Measurements from ENCODE around the gene ZNF296.
"Not testable (repeated sequence)": the region's sequence is repeated elsewhere in the genome, so short reads cannot be mapped to it uniquely, and the experiment has no call there.

ZNF296 gene

DNA sequence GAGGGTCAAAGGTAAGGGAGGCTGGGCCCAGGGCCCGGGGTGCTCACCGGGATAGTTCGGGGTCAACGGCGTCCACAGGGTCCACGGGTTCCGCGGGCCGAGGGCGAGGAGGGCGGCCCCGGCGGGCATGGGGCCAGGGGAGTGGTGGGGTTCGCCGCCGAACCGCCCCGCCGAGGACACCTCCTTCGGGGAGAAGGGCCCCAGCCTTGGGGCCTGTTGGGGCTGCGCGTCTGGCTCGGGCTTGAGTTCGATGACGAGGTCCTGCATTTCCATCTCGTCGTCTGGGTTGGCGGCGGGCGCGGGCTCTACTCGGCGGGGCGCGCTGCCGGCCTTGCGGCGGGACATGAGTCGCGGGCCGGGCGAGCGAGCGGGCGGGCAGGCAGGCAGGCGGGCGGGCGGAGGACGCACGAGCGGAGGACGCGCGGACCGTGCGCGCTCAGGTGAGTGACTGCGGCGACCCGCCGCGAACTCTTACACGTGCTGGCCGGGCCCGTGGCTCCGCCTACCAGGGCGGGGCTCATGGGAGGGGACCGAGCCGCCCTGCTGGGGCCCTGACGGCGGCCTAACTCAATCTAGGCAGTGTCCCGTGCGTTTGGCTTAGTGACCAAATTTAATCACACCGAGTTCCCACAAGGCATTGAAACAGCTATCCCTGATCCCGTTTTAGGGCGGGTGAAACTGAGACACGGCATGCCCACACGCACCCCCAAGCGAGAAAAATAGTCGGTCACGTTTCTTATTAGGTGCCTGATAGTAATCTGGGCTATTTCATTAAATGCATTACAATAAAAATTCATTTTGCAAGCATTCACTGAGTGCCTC, at the start of gene ZNF296:
Gene ZNF296, minus strand, starts transcription at position 450 of the 822 bp plus-strand sequence. Its CDS starts 105 bp downstream, at position 345.
- DNase-seq (ENCODE audit: low read depth in 2 of 2) = peak; percentile 63 to 80

DNA sequence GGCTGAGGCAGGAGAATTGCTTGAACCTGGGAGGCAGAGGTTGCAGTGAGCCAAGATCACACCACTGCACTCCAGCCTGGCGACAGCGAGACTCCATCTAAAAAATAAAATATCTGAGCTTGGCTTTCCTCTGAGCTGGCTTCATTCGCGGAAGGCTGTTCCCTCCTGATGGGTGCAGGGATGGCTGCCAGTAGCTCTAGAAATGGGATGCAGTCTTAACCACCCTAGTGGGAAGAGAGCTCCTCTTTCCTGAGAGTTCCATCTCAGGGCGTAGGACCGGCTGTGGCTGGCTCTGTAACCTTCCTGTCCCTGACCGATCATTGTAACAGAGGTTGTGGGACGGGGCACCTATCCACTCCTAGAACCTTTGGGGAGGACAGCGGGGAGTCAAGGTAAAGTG, 49.1 kb upstream of the ZNF296 start:
- no peak for DNase-seq (ENCODE audit: low read depth in 2 of 2)

DNA sequence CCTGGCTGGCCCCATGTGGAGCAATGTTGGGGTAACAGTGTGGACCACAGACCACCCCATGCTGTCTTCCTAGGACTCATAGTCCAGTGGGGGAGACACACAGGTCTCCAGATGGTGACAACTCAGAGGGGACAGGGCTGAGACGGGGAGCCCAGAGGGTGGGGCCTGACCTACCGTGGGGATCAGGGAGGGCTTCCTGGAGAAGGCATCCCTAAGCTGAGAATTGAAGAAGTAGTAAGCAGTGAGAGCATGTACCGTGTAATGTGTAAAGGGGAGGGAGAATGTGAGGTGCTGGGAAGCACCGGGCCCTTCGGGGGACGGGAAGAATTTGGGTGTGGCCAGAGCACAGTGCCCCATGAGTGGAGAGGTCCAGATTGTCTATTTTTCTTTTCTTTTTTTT, 47.7 kb upstream of the ZNF296 start:
- no peak for DNase-seq (ENCODE audit: low read depth in 2 of 2)

DNA sequence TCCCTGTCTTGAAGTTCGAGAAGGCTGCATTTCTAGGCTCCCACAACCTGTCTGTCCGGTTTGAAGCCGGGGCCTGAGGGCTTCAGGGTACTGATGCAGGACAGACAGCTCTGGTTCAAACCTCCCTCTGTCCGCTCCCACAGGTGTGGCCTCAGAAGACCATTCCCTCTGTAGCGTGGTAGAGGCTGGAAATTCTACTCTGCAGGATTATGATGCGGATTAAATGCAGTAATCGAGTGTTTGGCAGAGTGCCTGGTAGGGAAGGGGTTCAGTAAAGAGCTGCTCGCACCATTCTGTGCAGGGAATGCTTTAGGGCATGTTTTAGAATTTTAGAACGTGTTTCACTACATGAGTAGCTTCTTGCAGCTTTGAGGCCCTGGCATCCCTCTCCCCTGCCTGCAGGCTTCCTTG, 47.2 kb upstream of the ZNF296 start:
- no peak for DNase-seq (ENCODE audit: low read depth in 2 of 2)

DNA sequence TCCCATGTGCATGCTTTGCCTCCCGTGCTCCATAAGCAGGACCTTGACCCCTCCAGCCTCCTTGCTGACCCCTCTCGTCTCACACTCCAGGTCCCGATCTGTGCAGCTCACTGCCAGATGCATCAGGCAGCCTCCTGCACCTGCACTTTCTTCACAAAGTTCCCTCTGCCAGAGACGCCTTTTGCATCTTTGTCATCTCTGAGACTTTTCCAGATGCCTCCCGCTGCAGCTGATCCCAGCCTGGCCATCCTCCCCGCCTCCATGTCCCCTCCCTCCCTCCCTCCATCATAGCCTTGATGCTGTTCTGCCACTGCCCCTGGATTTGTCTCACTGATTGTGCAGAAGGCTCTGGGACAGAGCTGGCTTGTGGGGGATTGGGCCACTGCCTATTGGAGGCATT, 46.6 kb upstream of the ZNF296 start:
- no peak for DNase-seq (ENCODE audit: low read depth in 2 of 2)

DNA sequence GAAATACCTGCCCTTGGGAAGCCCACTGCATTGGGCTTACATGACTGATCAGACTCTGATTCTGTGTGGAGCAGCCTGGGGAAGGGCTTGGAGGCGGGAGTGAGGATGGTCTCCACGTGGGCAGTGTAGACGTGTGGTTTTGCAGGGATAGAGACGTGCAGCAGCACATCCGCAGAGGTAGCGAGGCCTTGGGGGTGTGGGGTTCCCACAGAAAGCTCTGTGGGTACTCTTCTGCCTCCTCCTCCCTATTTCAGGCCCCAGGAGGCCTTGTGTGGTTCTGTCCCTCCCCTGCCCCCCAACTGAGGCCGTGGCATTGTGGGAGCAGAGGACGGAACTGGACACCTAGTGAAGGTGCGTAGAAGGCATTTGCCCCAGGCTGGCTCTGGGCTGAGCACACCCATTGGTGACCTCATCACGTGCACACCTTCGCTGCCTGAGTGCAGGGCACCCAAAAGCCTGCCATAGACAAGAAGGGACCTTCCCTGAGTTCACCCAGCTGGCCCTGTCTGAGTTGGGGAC, 45.6 kb upstream of the ZNF296 start:
- no peak for DNase-seq (ENCODE audit: low read depth in 2 of 2)

DNA sequence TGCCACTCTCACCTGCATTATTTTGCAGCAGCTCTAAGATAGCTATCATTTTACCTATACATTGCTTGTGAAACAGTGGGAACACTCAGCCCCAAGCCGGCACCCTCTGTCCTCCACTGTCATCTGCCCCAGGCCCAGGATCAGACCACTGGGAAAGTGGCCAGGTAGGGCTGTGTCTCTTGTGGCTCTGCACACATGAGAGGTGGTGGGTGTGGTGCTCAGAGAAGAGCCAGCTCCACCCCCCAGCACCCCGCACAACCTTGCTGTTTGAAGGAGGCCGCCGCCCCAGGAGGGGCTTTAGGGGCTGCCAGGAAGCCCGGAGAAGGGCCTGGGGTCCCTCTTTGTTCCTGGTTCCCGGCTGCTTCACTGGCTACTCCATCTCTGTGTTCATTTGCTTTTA, 43.3 kb upstream of the ZNF296 start:
- DNase-seq (ENCODE audit: low read depth in 2 of 2) = no peak

DNA sequence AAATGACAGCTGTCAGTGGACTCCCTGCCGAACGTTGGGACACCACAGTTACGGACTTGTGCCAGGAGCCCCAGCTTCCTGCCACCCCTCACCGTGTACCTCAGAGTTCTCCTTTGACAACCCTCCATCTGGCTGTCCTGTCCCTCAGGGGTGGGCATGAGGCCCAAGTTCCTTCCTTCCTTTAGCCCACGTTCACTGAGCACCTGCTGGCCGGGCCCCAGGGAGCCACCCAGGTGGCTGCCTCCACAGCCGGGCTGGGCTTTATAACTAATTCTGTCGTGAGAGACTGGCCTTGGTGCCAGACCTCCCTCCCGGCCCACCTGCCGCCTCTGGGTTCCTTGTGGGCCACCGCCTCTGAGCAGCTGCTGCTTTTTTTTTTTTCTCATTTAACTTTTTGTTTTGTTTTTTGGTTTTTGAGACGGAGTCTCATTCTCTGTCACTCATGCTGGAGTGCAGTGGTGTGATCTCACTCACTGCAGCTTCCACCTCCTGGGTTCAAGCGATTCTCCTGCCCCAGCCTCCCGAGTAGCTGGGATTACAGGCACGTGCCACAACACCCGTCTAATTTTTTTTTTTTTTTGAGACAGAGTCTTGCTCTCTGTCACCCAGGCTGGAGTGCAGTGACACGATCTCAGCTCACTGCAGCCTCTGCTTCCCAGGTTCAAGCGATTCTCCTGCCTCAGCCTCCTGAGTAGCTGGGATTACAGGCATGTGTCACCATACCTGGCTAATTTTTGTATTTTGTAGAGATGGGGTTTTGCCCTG, 42.5 kb upstream of the ZNF296 start:
- DNase-seq (ENCODE audit: low read depth in 2 of 2) = not testable (repeated sequence)

DNA sequence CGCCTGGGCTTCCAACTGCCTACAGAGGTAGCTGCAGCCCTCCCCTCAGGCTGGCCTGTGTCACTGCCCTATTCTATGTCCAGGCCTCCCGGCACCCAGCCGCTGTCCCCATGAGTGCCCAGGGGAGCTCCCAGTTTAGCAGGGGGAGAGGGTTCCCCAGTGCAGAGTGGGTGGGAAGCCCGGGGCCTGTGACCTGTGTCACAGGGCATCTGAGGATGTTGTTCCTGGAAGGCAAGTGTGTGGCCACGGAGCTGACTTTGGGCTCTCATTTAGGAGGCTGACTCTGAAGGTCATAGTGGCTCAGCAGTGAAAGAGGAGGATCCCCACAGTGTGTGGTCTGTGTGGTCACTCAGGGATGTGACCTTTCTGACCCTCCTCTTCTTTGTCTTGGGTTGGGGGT, 41.8 kb upstream of the ZNF296 start:
- DNase-seq (ENCODE audit: low read depth in 2 of 2) = no peak

DNA sequence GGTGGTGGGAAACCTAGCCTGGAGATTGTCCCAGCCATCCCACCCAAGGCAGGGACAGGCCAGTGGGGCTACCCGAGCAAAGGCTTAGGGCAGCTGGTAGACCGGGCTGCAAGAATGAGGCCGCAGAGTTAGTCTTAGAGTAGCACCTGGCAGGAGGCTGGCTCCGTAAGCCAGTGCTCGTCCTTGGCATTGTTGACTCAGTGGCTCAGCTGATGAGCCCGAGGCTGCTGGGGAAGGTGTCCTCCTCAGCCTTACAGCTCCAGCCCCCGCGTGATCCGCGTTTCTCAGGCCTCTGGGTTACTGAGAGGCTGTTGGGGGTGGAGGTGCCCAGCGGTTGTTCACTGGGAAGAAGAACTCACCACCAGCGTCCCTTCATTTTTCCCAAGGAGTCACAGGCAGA, 41.4 kb upstream of the ZNF296 start:
- DNase-seq (ENCODE audit: low read depth in 2 of 2) = no peak

DNA sequence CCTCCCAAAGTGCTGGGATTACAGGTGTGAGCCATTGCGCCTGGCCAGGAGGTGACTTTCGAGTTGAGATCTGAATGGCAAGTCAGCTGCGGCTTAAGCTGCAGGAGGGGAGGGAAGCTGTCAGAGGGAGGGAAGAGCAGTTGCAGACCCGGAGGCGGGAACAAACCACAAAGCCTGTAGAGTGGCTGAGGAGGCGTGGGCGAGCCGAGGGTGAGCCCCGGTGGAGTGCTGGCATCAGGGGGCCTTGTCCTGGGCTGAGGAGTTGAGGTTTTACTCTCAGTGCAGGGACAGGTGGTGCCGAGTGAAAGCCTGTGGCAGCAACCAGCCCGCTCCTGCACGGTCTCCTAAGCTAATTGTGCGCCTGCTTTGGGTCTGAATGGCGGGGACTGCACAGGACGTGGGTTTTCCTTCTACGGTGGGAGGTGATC, 40.9 kb upstream of the ZNF296 start:
- peak; percentile 59 to 68 for DNase-seq (ENCODE audit: low read depth in 2 of 2)

DNA sequence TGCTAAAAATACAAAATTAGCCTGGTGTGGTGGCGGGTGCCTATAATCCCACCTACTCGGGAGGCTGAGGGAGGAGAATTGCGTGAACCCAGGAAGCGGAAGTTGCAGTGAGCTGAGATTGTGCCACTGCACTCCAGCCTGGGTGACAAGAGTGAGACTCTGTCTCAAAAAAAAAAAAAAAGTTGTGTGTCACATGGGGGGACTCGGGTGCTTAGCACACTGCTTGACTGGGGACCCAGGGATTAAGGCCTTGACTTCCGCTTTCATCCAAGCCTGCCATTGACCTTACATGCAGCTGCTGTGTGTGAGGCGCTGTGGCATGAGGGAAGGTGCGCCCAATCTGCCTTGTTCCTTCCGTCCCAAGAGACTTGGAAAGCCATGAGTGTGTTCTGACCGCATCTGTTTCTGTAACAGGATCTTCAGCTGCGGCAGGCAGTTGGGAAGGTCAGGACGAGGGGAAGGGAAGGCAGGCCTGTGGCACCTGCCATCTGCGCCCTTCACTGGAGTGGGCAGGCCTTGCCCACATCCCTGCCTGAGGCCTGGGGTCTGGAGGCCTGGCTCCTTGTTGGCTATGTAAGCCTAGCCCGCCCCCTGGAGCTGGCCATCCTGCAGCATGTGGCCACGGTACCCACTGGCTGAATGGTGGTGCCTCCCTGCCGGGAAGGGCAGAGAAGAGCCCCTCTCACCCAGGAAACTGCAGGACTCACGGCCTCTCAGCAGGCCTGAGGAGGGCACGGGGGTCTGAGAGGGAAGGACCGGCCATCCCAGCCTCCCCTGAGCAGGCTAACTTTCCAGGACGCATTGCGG, 39.7 kb upstream of the ZNF296 start:
- DNase-seq (ENCODE audit: low read depth in 2 of 2) = no peak

DNA sequence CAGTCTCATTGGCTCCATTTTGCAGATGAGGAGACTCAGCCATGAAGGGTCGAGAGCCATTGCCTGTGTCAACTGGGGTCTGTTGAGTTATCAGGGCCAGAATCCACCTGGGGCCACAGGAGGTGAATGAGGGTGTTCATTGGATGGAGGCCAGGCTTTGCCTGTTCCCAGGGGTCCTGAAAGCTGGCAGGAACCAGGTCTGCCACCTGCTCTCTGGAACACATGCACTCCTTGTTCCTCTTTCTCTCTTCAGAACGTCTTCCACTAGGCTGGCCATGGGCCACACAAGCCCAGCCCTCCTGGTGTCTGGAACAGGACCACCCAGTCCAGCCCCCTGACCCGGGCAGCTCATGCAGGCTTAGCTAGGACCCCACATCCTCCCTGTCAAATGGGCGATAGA, 37.8 kb upstream of the ZNF296 start:
- no peak for DNase-seq (ENCODE audit: low read depth in 2 of 2)

DNA sequence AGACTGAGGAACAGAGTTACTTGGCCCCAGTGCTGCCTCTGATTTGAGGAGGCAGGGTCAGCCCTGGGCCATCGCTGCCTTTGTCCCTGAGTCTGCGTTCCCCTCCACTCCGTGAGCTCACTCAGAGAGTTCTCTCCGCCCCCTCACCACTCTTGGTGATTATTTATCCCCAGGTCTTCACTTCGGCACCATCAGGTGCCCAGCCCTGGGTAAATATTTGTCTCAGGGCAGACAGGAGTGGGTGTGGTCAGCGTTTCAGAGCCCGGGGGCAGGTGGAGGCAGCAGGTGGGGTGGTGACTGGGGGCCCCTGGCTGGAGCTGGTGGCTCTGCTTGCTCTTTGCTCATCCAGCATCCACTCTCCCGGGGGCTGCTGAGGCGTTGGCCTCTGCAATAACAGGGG, 37.4 kb upstream of the ZNF296 start:
- no peak for DNase-seq (ENCODE audit: low read depth in 2 of 2)

DNA sequence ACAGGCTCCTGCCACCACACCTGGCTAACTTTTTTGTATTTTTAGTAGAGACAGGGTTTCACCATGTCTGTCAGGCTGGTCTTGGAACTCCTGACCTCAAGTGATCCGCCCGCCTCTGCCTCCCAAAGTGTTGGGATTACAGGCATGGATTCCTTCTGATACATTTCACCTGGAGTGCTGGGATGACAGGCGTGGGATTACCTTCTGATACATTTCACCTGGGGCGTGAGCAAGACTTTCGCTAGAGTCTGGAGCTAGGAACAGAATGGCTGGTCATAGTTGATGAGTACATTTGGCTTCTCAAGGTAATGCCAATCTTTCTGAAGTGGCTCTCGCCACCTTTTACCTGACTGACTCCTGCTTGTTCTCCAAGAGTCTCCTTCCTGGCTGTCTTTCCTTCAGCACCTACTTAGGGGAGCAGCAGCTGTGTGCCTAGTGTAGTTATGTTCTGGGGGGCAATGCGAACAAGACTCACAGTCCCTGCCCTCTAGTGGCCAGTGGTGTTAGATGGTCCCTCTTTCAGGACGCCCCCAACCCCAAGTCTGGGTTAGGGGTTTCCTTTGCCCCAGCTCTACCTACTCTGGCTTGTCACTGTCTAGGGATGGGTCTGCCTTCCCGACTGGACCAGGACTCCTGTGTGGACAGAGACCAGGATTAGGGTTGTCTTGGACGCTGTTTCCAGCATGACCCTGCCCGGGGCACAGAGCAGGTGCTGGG, 36.0 kb upstream of the ZNF296 start:
- DNase-seq (ENCODE audit: low read depth in 2 of 2) = no peak

DNA sequence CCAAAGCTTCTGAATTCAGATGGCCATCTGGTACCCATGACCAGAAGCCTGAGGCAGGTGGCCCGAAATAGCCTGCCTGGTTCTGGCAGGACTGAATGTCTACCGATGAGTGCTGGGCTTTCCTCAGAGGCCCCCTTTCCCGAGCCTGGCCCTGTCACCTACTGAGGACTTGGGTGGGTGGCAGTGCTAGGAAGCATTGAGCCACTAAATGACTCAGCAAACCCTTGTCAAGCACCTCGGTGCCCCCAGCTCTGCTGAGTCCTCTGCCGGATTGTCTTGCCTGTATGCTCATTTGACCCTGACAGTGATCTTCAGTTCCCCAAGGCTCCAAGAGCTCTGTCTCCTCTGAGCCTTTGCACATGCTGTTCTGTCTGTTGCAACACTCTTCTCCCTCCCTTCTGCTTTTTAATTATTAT, 34.6 kb upstream of the ZNF296 start:
- DNase-seq (ENCODE audit: low read depth in 2 of 2) = no peak

DNA sequence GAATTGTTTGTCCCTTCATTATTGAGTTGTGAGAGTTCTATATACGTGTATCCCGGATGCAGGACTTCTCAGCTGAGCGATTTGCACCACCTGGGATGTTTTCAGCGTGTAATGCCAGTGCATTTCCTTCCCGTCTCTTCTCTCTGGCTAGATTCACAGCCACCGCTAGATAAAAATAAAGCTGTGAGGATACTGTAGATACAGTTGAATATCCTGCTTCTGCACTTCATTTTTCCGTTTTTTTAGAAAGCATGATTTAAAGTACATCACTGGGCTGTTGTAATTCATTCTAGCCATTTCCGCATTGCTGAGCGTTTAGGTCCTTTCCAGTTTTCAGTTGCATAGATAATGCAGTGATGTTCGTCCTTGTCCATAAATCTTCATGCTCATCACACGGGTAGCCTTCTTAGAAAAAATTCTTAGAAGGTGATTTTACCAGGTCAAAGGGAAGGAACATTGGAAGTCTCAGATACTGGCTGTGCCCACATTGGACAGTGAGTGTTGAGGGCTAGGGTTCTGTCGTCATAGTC, 31.4 kb upstream of the ZNF296 start:
- no peak for DNase-seq (ENCODE audit: low read depth in 2 of 2)

DNA sequence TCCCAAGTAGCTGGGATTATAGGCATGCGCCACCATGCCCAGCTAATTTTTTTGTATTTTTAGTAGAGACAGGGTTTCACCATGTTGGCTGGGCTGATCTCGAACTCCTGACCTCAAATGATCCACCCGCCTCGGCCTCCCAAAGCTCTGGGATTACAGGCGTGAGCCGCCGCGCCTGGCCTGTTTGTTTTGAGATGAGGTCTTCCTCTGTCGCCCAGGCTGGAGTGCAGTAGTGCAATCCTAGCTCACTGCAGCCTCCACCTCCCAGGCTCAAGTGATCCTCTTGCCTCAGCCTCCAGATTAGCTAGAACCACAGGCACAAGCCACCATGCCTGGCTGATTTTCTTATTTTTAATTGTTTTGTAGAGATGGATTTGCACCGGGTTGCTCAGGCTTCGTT, 30.1 kb upstream of the ZNF296 start:
- not testable (repeated sequence) for DNase-seq (ENCODE audit: low read depth in 2 of 2)

DNA sequence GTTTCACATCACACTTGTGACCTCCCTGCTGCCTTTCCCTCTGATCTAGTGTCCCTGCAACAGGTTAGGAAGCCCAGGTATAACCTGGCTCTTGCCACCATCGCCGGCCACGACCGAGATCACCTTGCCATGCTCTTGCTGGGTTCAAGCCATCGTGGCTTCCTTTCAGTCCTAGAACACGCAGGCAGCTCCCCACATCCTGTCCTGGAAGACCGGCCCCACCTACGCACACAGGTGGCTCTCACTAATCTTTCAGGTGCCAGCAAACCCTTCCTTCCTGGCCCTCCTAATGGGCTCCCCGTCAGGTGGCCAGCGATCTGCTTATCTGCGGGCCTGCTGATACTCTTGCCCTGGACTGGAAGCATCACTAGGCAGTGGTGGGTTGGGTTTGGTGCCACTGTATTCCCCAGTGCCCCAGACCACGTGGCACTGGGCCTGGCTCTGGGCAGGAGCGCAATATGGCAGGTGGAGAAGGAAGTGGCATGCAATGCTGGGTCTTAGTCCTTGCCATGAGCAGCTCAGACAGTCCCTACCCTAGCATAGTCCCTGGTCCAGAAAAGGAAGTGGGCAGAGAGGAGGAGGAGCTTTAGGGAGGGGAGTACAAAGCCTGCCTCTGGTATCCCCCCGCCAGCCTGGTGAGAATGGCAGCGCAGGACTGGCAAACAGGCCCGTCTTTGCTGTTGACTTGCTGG, 28.5 kb upstream of the ZNF296 start:
- DNase-seq (ENCODE audit: low read depth in 2 of 2) = no peak

DNA sequence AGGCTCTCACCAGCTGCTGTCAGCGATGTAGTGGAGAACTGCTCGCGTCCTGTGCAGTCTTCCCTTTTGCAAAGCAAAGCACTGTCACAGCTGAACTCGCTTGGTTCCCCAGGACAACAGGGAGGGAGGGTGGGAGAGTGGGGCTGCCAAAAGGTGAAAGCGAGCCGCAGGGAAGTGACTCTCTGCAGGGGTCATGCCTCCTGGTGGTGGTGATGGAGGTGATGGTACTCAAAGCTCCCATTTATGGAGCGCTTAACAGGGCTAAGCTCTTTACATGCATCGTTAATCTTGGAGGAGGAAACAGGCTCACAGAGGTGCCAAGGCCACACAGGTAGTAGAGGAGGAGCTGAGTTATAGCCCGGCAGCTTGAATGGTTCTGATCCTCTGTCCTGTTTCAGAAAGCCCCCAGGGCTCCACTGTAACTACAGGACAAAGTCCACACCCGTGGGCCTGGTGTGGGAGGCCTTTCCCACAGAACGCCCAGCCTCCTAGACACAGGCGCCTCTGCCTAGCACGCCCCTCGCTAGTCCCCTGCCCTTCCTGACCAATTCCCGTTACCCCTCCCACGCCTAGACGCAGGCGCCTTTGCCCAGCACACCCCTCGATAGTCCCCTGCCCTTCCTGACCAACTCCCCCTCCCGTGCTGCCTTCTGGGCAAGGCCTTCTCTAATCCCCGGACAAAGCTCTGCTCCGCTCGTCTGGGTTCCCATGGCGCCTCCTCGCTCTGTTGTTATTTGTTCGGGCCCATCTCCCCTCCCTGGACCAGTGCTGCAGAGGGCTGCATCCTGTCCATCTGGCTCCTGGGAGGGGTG, 27.4 kb upstream of the ZNF296 start:
- no peak for DNase-seq (ENCODE audit: low read depth in 2 of 2)

Measured in stimulated activated CD4-positive, alpha-beta T cell treated with anti-CD3 and anti-CD28 coated beads, Interleukin-15, amount 100 ng/mL, for 48 hours (primary cell).